AG09319 (cell line): ENCODE data around the gene PREX1.
"Not testable (repeated sequence)": the region's sequence is repeated elsewhere in the genome, so short reads cannot be mapped to it uniquely, and the experiment has no call there.

Source experiments
- DNase-seq: peaks from one replicate; pipeline ENCODE4 v3.0.0-alpha.2; 2010; ENCODE audit warnings: low read depth; ENCODE audit errors: extremely low read depth
- TF ChIP-seq, protein P1 (sequence below): IDR thresholded peaks from 2 replicates; pipeline ENCODE4 v1.5.1; 2011; ENCODE audit warnings: low read depth, mild to moderate bottlenecking, inconsistent platforms, low read length, moderate library complexity

The PREX1 gene

DNA sequence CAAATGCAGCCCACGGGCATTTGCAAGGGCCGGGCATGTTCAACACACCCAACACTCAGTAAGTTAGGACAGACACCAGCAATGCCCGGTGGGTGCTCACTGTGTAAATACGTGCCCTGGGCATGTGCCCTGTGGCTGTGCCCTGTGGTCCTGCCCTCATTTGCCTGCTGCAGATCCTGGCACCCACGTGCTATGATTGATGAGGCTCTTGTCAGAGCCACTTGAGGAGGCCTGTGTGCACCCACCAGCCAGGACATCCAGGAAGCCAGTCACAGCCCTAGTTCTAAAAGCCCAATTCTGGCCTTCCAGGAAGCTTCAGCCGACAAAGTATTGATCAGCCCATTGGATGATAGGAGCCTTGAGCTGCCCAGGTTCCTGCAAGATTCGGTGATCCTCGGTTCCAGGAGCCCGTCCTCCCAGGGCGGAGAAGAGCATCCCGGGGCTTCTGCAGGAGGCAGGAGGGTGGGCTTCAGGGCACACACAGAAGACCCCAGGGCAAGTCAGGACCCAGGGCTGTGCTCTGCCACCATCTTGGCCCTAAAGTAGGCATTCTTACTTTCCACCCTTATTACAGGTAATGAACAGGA, 223.9 kb downstream of the PREX1 start:
- TF ChIP-seq, protein P1, sequence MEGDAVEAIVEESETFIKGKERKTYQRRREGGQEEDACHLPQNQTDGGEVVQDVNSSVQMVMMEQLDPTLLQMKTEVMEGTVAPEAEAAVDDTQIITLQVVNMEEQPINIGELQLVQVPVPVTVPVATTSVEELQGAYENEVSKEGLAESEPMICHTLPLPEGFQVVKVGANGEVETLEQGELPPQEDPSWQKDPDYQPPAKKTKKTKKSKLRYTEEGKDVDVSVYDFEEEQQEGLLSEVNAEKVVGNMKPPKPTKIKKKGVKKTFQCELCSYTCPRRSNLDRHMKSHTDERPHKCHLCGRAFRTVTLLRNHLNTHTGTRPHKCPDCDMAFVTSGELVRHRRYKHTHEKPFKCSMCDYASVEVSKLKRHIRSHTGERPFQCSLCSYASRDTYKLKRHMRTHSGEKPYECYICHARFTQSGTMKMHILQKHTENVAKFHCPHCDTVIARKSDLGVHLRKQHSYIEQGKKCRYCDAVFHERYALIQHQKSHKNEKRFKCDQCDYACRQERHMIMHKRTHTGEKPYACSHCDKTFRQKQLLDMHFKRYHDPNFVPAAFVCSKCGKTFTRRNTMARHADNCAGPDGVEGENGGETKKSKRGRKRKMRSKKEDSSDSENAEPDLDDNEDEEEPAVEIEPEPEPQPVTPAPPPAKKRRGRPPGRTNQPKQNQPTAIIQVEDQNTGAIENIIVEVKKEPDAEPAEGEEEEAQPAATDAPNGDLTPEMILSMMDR = no peak
- no peak for DNase-seq

DNA sequence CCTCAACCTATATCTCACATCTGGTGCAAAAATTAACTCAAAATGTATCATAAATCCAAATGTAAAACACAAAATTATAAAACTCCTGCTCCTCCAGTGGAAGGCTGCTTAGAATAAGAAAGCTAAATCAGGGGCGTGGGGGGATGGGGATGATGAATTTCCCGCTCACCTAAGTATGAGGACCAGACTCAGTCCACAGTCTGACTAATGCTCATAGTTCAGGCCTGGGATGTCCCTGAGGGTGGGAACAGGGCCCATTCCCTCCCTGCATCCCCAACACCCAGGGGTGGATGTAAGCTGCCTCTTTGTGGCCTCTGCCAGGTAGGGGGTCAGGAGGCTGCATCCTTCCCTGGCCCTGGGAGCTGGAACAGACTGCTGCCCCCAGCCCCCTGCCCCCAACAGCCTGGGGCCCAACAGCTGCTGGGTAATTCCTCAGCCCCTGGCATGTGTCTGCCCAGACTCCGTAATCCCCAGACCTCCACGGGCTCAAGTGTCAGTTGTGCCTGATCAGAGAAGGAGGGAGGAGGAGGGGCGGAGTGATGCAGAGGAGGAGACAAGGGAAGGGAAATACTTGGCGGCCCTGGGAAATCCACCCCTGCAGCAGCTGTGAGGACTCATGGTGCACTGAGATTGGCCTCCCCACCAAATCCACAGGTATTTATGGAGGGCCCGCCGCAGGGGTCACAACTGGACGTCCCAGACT, 224.5 kb downstream of the PREX1 start:
- TF ChIP-seq, protein P1 = no peak
- DNase-seq = no peak

DNA sequence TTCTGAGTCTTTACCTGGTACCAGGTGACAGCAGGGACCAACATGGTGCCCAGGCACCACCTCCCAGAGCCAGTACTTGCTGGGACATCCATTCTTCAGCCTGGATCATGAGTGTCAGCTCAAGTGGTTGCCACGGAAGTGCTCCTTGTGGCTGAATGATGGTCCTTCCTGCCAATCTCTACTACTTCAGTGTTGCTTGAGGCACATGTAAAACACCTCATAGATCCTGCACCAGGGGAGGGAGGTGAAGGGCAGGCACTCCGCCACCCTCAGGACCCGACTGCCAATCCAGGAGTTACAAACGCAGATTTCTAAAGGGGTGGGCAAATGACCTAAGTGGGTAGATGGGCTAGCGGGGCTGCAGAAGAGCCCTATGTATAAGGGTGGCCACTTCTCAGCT, 226.0 kb downstream of the PREX1 start:
- DNase-seq = no peak
- TF ChIP-seq, protein P1 = no peak

DNA sequence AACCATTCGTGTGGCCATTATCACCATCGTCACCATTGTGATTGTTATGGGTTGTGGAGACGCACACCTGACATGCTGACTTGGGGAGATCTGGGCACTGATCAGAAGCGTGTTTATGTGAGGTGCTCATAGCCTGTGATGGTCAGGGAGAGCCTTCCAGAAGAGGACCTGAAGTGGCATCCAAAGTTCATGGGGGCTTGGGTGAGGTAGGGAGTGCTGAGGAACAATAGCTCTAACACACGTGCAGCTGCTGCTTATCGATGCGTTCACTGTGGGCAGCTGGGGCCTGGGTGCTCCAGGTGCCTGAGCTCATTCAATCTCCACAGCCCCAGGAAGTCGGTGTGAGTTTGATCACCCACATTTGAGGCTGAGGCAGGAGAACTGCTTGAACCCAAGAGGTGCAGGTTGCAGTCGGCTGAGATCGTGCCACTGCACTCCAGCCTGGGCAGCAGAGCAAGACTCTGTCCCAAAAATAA, 227.3 kb downstream of the PREX1 start:
- TF ChIP-seq, protein P1 = no peak
- no peak for DNase-seq

DNA sequence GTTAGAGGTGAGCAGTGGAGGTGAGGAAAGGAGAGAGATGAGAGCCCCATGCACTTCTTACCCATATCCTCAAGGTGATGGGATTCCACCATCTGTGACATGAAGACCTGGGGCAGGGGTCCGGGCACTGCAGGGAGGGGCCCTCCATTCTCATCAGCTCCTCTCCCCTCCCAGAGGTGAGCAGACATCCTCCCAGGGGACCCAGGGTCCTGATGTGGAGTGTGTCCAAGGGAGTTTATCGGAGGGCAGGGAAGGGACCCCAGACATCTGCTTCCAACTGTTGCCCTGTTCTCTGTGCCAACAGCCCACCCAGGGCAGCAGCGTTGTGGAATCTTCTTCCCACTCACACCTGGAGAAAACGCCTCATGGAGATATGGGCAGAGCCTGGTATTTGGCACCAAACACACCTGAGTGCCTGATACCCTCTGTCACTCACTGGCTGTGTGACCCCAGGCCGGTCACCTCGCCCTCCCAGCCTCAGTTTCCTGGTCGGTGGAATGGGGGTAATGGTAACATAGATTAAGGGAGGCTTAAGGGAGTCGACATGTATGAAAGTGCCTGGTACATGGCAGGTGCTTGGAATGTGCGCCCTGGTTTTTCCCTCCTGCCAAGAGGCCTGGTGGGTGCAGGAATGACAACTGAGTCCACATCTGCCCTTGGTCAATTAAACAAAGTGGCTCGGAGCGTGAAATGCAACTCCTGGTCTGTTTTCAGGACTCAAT, 227.9 kb downstream of the PREX1 start:
- TF ChIP-seq, protein P1 = no peak
- no peak for DNase-seq

DNA sequence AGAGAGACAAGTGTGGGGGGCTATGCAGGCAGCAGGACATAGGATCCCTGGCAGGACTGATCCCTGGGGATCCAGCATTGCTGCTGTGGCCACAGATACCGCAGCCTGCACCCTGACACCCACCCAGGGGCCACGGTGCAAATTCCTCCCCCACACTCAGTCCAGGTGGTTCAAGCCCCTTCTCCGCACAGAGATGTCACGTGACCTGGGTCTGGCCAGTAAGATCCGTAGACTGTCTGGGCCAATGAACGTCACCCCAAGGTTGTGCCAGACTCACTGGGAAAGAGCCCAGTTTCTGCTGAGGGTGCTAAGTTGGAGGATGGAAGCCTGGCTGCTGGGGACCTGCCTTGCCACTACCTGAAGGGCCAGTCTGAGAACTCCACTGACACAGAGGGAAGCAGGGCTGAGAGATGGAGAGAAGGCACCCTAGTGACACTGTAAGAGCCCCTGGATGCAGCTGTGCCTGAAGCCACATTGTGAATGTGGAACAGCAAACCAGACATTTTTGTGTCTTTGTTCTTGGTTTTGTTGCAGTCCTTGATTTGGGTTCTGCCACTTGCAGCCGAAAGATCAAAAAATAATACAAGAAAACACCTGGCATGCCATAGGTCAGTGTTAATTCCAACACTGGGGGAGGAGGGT, 228.6 kb downstream of the PREX1 start:
- TF ChIP-seq, protein P1 = no peak
- DNase-seq = no peak

DNA sequence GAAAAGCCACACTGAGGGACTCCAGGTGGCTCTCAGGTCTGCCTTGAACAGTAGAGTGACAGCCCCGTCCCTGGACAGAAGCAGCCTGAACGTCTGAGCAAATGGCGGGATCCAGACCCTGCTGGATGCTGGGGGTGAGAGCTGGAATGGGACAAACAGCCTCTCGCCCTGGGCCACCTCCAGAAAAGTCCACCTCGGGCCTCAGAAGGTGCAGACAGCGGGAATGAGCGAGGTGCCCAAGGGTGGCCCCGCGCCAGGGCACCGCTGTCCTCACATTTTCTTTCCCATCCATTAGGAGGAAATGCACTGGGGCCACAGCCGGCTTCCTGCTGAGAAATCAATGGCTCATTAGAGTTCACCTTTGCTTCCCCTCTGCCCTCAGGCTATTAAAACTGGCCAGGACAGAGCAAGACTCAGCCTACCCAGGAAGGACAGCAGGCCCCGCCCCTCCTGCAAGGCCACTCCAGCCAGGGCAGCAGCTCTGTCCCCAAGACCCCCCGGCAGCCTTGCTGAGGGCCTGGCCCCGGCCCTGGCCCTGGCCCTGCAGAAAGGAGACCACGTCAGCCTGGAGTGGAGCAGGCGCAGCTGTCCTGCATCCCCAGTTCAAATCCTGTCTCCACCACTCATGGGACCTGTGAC, 229.4 kb downstream of the PREX1 start:
- DNase-seq = not testable (repeated sequence)
